DND-41 (cell line): ENCODE results near the gene CCSAP.
"Not testable (repeated sequence)": the region's sequence is repeated elsewhere in the genome, so short reads cannot be mapped to it uniquely, and the experiment has no call there.

Experiments used
- CTCF ChIP-seq: IDR thresholded peaks from 2 replicates; pipeline ENCODE4 v1.5.1; 2012; ENCODE audit warnings: borderline replicate concordance, low read length, moderate library complexity, mild to moderate bottlenecking; ENCODE audit not compliant: poor library complexity, severe bottlenecking; ENCODE audit errors: extremely low read depth
- EZH2 ChIP-seq: IDR thresholded peaks from 3 replicates; pipeline ENCODE4 v1.6.1; 2012; ENCODE audit warnings: borderline replicate concordance, low read depth, mild to moderate bottlenecking, moderate library complexity, low read length, inconsistent platforms; ENCODE audit not compliant: severe bottlenecking

DNA sequence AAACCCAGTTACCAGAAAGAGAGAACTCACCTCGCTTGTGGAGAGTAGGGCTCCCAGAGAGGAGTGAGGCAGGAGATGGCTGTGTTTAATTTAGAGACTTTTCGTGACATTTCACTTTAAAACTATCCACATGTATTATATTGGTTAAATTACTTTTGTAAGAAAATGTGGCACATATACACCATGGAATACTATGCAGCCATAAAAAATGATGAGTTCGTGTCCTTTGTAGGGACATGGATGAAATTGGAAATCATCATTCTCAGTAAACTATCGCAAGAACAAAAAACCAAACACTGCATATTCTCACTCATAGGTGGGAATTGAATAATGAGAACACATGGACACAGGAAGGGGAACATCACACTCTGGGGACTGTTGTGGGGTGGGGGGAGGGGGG, 51.2 kb downstream of the CCSAP start:
- TF ChIP-seq EZH2, CTCF: not testable (repeated sequence)
